Activated T-helper 1 cell treated with anti-CD3 and anti-CD28 coated beads, Interleukin-12 subunit alpha, Interleukin-12 subunit beta, Interleukin-2, Interleukin-4 antibody, amounts not matched to agents 30 ng/mL and 10 ng/mL and 1 ng/mL, durations not matched to agents 14 hours and 24 hours and 36 hours (primary cell): Measurements from ENCODE around the gene PACRG. TPM values are rescaled to one million over a fixed set of nuclear protein-coding genes. Genes with fewer than 3 reads are reported as not detected.

Experiments used
- DNase-seq: peaks from one replicate; pipeline ENCODE4 v3.0.0; 2021; ENCODE audit warnings: low spot score
- H3K27ac Mint-ChIP-seq: one replicate; pipeline ENCODE4 v1.8.0; 2021; ENCODE audit warnings: mild to moderate bottlenecking, mixed read lengths
- H3K27me3 Mint-ChIP-seq: one replicate; pipeline ENCODE4 v1.8.0; 2022; ENCODE audit warnings: mild to moderate bottlenecking, moderate library complexity, mixed read lengths; ENCODE audit not compliant: insufficient read depth
- H3K36me3 Mint-ChIP-seq: one replicate; pipeline ENCODE4 v1.8.0; 2021; ENCODE audit warnings: low read depth, mixed read lengths
- H3K4me1 Mint-ChIP-seq: one replicate; pipeline ENCODE4 v1.8.0; 2021; ENCODE audit warnings: low read depth, mixed read lengths
- H3K4me3 Mint-ChIP-seq: one replicate; pipeline ENCODE4 v1.8.0; 2021; ENCODE audit warnings: mild to moderate bottlenecking, moderate library complexity, mixed read lengths
- H3K9me3 Mint-ChIP-seq: one replicate; pipeline ENCODE4 v1.8.0; 2021; ENCODE audit warnings: mixed read lengths
- intact Hi-C: fragments of 100-400 bp; cut with micrococcal nuclease; formaldehyde crosslinking; loops from one replicate; pipeline ENCODE4 v1.15.1; 2024
- total RNA-seq: library from RNA; stranded (reverse); gene quantifications from 2 replicates; pipeline ENCODE4 v1.2.3, GENCODE V29; 2022

The PACRG gene
- total RNA-seq, 1 donor from 2014 or later, result 0.36 TPM

GRCh38 chr6:163136681-163137397, 409.1 kb downstream of the PACRG start:
- Mint-ChIP-seq H3K27me3 (no peaks in the 10 kb centered on the region), H3K9me3 (no peaks in the 10 kb centered on the region), H3K27ac (no peak overlapping the region), H3K36me3 (no peaks in the 10 kb centered on the region), H3K4me3 (no peak overlapping the region), H3K4me1 (no peaks in the 10 kb centered on the region)
- DNase-seq, result no peak
- intact Hi-C loops, result no loop called here

GRCh38 chr6:163137398-163137881, 409.7 kb downstream of the PACRG start:
- DNase-seq, result no peak
- Mint-ChIP-seq H3K4me3 (no peak overlapping the region), H3K36me3 (no peaks in the 10 kb centered on the region), H3K27ac (no peak overlapping the region), H3K4me1 (no peaks in the 10 kb centered on the region), H3K27me3 (no peaks in the 10 kb centered on the region), H3K9me3 (no peaks in the 10 kb centered on the region)
- intact Hi-C loops, result no loop called here

GRCh38 chr6:163146036-163146435, 418.3 kb downstream of the PACRG start:
- Mint-ChIP-seq H3K27me3 (no peaks in the 10 kb centered on the region), H3K4me1 (no peaks in the 10 kb centered on the region), H3K27ac (no peak overlapping the region), H3K36me3 (no peaks in the 10 kb centered on the region), H3K9me3 (no peaks in the 10 kb centered on the region), H3K4me3 (no peak overlapping the region)
- intact Hi-C loops, result no loop called here
- DNase-seq, result no peak

- Mint-ChIP-seq H3K27ac (no peak overlapping the region), H3K4me1 (no peaks in the 10 kb centered on the region), H3K9me3 (no peaks in the 10 kb centered on the region), H3K4me3 (no peak overlapping the region), H3K27me3 (peaks cover 2% of the 10 kb centered on the region), H3K36me3 (no peaks in the 10 kb centered on the region)
- intact Hi-C loops, result no loop called here
- DNase-seq, result no peak
Measured at GRCh38 chr6:163147994-163148393, 420.2 kb downstream of the PACRG start.

GRCh38 chr6:163148451-163149278, 420.9 kb downstream of the PACRG start:
- no peaks in the 10 kb centered on the region for H3K4me1 Mint-ChIP-seq
- no peak for DNase-seq

GRCh38 chr6:163149279-163149848, 421.6 kb downstream of the PACRG start:
- intact Hi-C loops, result no loop called here
- DNase-seq, result no peak
- no peaks in the 10 kb centered on the region for H3K4me1 Mint-ChIP-seq

More at GRCh38 chr6:163148451-163149278, 420.9 kb downstream of the PACRG start:
- H3K9me3 Mint-ChIP-seq, result no peaks in the 10 kb centered on the region
- H3K27me3 Mint-ChIP-seq, result peaks cover 2% of the 10 kb centered on the region
- no peak overlapping the region for H3K4me3 Mint-ChIP-seq
- intact Hi-C loops, result no loop called here
- no peak overlapping the region for H3K27ac Mint-ChIP-seq
- H3K36me3 Mint-ChIP-seq, result no peaks in the 10 kb centered on the region

GRCh38 chr6:163151212-163151611, 423.4 kb downstream of the PACRG start:
- intact Hi-C loops, result no loop called here
- no peak overlapping the region for H3K27ac Mint-ChIP-seq
- H3K4me3 Mint-ChIP-seq, result no peak overlapping the region
- no peaks in the 10 kb centered on the region for H3K4me1 Mint-ChIP-seq
- DNase-seq, result no peak
- H3K9me3 Mint-ChIP-seq, result no peaks in the 10 kb centered on the region
- no peaks in the 10 kb centered on the region for H3K36me3 Mint-ChIP-seq
- H3K27me3 Mint-ChIP-seq, result peaks cover 2% of the 10 kb centered on the region

More at GRCh38 chr6:163149279-163149848, 421.6 kb downstream of the PACRG start:
- Mint-ChIP-seq H3K36me3 (no peaks in the 10 kb centered on the region), H3K27me3 (peaks cover 2% of the 10 kb centered on the region), H3K9me3 (no peaks in the 10 kb centered on the region), H3K27ac (no peak overlapping the region), H3K4me3 (no peak overlapping the region)

GRCh38 chr6:163152701-163153100, 424.9 kb downstream of the PACRG start:
- H3K4me3 Mint-ChIP-seq, result no peak overlapping the region
- H3K9me3 Mint-ChIP-seq, result no peaks in the 10 kb centered on the region
- H3K27me3 Mint-ChIP-seq, result peaks cover 2% of the 10 kb centered on the region
- no peak overlapping the region for H3K27ac Mint-ChIP-seq
- no peaks in the 10 kb centered on the region for H3K4me1 Mint-ChIP-seq
- intact Hi-C loops, result no loop called here
- H3K36me3 Mint-ChIP-seq, result no peaks in the 10 kb centered on the region
- no peak for DNase-seq

- intact Hi-C loops, result no loop called here
- DNase-seq, result no peak
- no peaks in the 10 kb centered on the region for H3K4me1 Mint-ChIP-seq
- no peaks in the 10 kb centered on the region for H3K27me3 Mint-ChIP-seq
- no peaks in the 10 kb centered on the region for H3K9me3 Mint-ChIP-seq
- H3K4me3 Mint-ChIP-seq, result no peak overlapping the region
- H3K36me3 Mint-ChIP-seq, result no peaks in the 10 kb centered on the region
- H3K27ac Mint-ChIP-seq, result no peak overlapping the region
Measured at GRCh38 chr6:163159110-163159509, 431.3 kb downstream of the PACRG start.

- DNase-seq, result no peak
- no peaks in the 10 kb centered on the region for H3K9me3 Mint-ChIP-seq
- intact Hi-C loops, result no loop called here
- no peak overlapping the region for H3K27ac Mint-ChIP-seq
- H3K27me3 Mint-ChIP-seq, result no peaks in the 10 kb centered on the region
- H3K4me3 Mint-ChIP-seq, result no peak overlapping the region
- no peaks in the 10 kb centered on the region for H3K36me3 Mint-ChIP-seq
- H3K4me1 Mint-ChIP-seq, result no peaks in the 10 kb centered on the region
Measured at GRCh38 chr6:163159689-163160088, 431.9 kb downstream of the PACRG start.

GRCh38 chr6:163162007-163162873, 434.5 kb downstream of the PACRG start:
- Mint-ChIP-seq H3K27me3 (no peaks in the 10 kb centered on the region), H3K36me3 (no peaks in the 10 kb centered on the region), H3K9me3 (no peaks in the 10 kb centered on the region), H3K4me3 (no peak overlapping the region), H3K4me1 (no peaks in the 10 kb centered on the region), H3K27ac (no peak overlapping the region)
- no peak for DNase-seq
- intact Hi-C loops, result no loop called here

GRCh38 chr6:163162874-163163213, 435.1 kb downstream of the PACRG start:
- H3K4me1 Mint-ChIP-seq, result no peaks in the 10 kb centered on the region
- H3K27ac Mint-ChIP-seq, result no peak overlapping the region
- no peaks in the 10 kb centered on the region for H3K27me3 Mint-ChIP-seq
- H3K9me3 Mint-ChIP-seq, result no peaks in the 10 kb centered on the region
- intact Hi-C loops, result no loop called here
- DNase-seq, result no peak
- H3K4me3 Mint-ChIP-seq, result no peak overlapping the region
- H3K36me3 Mint-ChIP-seq, result no peaks in the 10 kb centered on the region
